Measurements from ENCODE around the gene FMNL1.

Gene FMNL1

DNA sequence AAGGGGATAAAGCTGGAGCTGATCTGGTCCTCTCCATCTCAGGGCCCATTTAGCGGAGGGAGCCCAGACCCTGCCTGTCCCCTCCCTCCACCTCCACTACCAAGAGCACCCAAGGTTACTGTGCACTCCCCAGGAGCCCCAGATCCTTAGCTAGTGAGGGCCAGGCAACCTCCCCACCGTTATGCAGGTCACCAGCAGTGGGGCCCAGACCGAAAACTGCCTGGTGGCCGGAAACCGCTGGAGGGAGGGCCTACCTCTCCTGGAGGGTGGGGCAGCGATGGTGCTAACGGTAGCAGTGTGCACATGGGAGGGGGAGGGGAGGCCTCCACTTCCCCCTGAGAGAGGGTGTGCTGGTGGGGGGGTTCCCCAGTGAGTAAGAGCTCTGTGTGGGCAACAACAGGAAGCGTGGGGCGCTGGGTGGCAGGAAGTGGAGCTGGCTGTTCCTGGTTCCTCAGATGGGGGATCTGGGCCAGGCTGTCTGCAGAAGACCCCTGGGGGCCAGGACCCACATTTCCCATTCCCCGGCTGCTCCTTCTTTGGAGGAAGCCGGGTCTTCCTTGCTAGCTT lies 4.4 kb downstream of the FMNL1 start:
- DNase-seq (ENCODE audit: low read depth): no peak
- H3K4me3 ChIP-seq (replicated peaks; ENCODE audit: low read depth, low read length): no peak overlapping the region
- TF ChIP-seq, protein P1, sequence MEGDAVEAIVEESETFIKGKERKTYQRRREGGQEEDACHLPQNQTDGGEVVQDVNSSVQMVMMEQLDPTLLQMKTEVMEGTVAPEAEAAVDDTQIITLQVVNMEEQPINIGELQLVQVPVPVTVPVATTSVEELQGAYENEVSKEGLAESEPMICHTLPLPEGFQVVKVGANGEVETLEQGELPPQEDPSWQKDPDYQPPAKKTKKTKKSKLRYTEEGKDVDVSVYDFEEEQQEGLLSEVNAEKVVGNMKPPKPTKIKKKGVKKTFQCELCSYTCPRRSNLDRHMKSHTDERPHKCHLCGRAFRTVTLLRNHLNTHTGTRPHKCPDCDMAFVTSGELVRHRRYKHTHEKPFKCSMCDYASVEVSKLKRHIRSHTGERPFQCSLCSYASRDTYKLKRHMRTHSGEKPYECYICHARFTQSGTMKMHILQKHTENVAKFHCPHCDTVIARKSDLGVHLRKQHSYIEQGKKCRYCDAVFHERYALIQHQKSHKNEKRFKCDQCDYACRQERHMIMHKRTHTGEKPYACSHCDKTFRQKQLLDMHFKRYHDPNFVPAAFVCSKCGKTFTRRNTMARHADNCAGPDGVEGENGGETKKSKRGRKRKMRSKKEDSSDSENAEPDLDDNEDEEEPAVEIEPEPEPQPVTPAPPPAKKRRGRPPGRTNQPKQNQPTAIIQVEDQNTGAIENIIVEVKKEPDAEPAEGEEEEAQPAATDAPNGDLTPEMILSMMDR (IDR thresholded peaks at IDR 0.05; ENCODE audit: low read length, missing control alignments): no peak

GRCh38 chr17:45226576-45226975 lies 4.9 kb downstream of the FMNL1 start:
- DNase-seq (ENCODE audit: low read depth): no peak
- H3K4me3 ChIP-seq (replicated peaks; ENCODE audit: low read depth, low read length): no peak overlapping the region
- TF ChIP-seq, protein P1 (IDR thresholded peaks at IDR 0.05; ENCODE audit: low read length, missing control alignments): no peak

- no peak for DNase-seq (ENCODE audit: low read depth)
- no peak overlapping the region for H3K4me3 ChIP-seq (replicated peaks; ENCODE audit: low read depth, low read length)
- TF ChIP-seq, protein P1 (IDR thresholded peaks at IDR 0.05; ENCODE audit: low read length, missing control alignments): no peak
Observed at GRCh38 chr17:45227101-45227925, 5.6 kb downstream of the FMNL1 start.

DNA sequence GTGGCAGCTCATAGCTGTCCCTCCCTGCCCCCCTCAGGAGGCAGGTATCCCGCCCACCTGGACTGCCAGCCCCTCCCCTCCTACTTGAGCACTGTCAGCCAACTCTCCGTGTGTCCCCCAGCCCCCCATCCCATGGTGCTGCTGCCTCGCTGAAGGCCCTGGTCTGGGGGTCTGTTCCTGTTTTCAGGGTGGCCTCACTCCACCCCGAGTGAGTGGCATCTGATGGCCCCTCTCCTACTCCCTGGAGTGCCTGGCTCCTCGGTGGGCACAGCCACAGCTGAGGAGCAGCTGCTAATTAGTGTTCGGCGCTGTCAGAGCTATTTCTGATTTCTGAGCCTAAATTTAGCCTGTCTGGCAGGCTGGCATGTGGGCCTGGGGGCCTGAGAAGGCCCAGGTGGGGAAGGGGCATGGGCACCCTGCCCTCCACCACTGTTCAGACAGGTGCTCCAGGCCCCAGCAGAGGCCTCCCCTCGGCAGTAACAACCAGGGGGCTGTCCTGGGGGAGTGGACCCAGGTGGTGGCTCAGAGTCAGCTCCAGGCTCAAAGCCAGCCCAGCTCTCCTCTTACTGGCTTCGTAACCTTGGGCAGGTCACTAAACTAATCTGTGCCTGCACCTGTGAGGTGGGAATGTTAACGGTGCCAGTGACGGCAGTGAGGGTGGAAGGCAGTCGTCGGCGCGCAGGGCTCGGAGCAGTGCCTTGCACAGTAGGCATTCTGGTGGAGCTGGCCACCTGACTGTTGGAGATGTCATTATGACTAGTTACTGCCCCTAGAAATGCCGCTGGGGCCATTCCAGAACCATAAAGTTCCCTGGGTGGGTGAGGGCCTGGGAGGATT lies 6.5 kb downstream of the FMNL1 start:
- no peak for DNase-seq (ENCODE audit: low read depth)
- H3K4me3 ChIP-seq (replicated peaks; ENCODE audit: low read depth, low read length): no peak overlapping the region
- TF ChIP-seq, protein P1 (IDR thresholded peaks at IDR 0.05; ENCODE audit: low read length, missing control alignments): no peak

- DNase-seq (ENCODE audit: low read depth): peak; percentile 96
- TF ChIP-seq, protein P1 (IDR thresholded peaks at IDR 0.05; ENCODE audit: low read length, missing control alignments): no peak
- H3K4me3 ChIP-seq (replicated peaks; ENCODE audit: low read depth, low read length): no peak overlapping the region
Observed at GRCh38 chr17:45228763-45229539, 7.3 kb downstream of the FMNL1 start.

DNA sequence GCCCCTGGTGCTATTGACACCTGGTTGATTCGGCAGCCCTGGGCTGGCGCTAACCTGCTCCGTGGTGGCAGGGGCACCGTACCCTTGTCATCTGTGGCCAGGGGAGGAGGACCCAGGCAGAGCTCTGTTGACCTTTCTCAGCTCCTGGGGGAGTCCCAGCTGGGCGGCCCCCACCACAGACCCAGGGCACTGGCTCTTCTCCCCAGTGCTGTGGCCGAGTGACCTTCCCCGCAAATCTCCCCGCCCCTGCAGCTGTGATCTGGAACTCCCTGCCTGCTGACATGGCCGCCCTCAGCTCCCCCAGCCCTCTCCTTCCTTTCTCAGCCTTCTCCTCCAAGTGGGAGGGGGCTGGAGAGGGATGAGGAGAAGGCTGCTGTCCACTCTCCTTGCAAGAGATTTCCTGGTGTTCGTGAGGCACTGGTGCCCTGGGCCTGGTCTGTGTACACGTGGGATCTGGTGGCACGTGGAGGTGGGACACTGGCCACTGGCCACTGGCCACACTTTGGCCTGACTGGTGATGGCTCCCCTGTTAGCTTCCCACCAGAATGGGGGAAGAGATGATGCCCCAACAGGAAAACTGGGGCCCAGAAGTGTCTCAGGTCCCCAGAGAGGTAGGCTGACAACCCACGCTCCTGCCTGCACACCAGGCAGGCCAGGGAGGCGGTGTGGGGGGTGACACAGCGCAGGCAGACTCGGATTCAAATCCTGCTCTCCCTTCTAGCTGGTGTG lies 8.2 kb downstream of the FMNL1 start:
- H3K4me3 ChIP-seq (replicated peaks; ENCODE audit: low read depth, low read length): no peak overlapping the region
- no peak for DNase-seq (ENCODE audit: low read depth)
- TF ChIP-seq, protein P1 (IDR thresholded peaks at IDR 0.05; ENCODE audit: low read length, missing control alignments): no peak

All from fibroblast of pulmonary artery (primary cell).